H1 (cell line): Measurements from ENCODE around the gene MYO16. TPM values are rescaled to one million over a fixed set of nuclear protein-coding genes. Genes with fewer than 3 reads are reported as not detected.

Experiments used
- CTCF ChIA-PET: fragments of 300-600 bp; sonication (Branson Sonifier 250); formaldehyde crosslinking; loops from one replicate; lab custom pipeline; 2021; ENCODE audit not compliant: partially characterized antibody; lab: Charles Lee
- POLR2A ChIA-PET: fragments of 300-600 bp; sonication (Branson Sonifier 250); formaldehyde crosslinking; loops from one replicate; lab custom pipeline; 2021; ENCODE audit warnings: inconsistent platforms; ENCODE audit not compliant: partially characterized antibody; lab: Charles Lee
- DNase-seq, 2 experiments: peaks; one replicate each; pipeline versions ENCODE4 v3.0.0 to v3.0.0-alpha.2; 2010 to 2022; ENCODE audit warnings: low spot score in 2 of 2, low read depth in 1 of 2, mixed read lengths in 1 of 2
- FAIRE-seq: peaks from 2 replicates; lab custom pipeline; 2011; peaks lifted over from hg19 to GRCh38; lab: Jason Lieb, UNC
- H2AFZ ChIP-seq: 2 replicates; pipeline ENCODE4 v1.8.1; 2012; ENCODE audit warnings: low read length, inconsistent platforms
- H2AK5ac ChIP-seq: 2 replicates; pipeline ENCODE4 v1.6.1; 2013; ENCODE audit warnings: low read depth, low read length
- H2BK120ac ChIP-seq: replicated peaks from 2 replicates; pipeline ENCODE3; 2013; ENCODE audit warnings: low read depth, low read length, inconsistent platforms
- H2BK12ac ChIP-seq: 2 replicates; pipeline ENCODE4 v1.6.1; 2013; ENCODE audit warnings: low read depth, low read length
- H2BK15ac ChIP-seq: 2 replicates; pipeline ENCODE4 v1.6.1; 2013; ENCODE audit warnings: low read length
- H2BK20ac ChIP-seq: 2 replicates; pipeline ENCODE4 v1.6.1; 2013; ENCODE audit warnings: low read length
- H2BK5ac ChIP-seq: 2 replicates; pipeline ENCODE4 v1.6.1; 2013; ENCODE audit warnings: low read depth, low read length
- H3K14ac ChIP-seq: 2 replicates; pipeline ENCODE4 v1.6.1; 2013; ENCODE audit warnings: inconsistent platforms; ENCODE audit not compliant: insufficient read length
- H3K18ac ChIP-seq: 2 replicates; pipeline ENCODE4 v1.6.1; 2013; ENCODE audit warnings: low read length; ENCODE audit errors: extremely low read depth
- H3K23ac ChIP-seq: 2 replicates; pipeline ENCODE4 v1.6.1; 2013; ENCODE audit warnings: inconsistent platforms; ENCODE audit not compliant: insufficient read length
- H3K23me2 ChIP-seq: 2 replicates; pipeline ENCODE4 v1.6.1; 2013; ENCODE audit warnings: low read depth, low read length
- H3K27ac ChIP-seq: 2 replicates; pipeline ENCODE4 v1.6.1; 2011; ENCODE audit warnings: low read depth, low read length, inconsistent platforms
- H3K27me3 ChIP-seq, 4 experiments: replicated peaks in 1 of 4; 1 replicate in 1 of 4; 2 replicates in 3 of 4; pipeline versions ENCODE4 v1.6.1 to v1.8.1; 2011 to 2013; ENCODE audit warnings: low read length in 3 of 4, mild to moderate bottlenecking in 3 of 4, inconsistent platforms in 2 of 4, mixed read lengths in 2 of 4, moderate library complexity in 1 of 4; ENCODE audit not compliant: control insufficient read depth in 3 of 4, insufficient read depth in 3 of 4; ENCODE audit errors: extremely low read depth in 1 of 4
- H3K36me3 ChIP-seq, 4 experiments: 2 replicates each; pipeline versions ENCODE4 v1.6.1 to v1.8.1; 2011 to 2013; ENCODE audit warnings: mild to moderate bottlenecking in 4 of 4, low read length in 3 of 4, moderate library complexity in 2 of 4, control low read depth in 1 of 4, inconsistent platforms in 1 of 4; ENCODE audit not compliant: insufficient read depth in 4 of 4, control insufficient read depth in 2 of 4
- H3K4ac ChIP-seq: replicated peaks from 2 replicates; pipeline ENCODE3; 2013; ENCODE audit warnings: low read length, low read depth, mixed read lengths, inconsistent platforms; ENCODE audit not compliant: insufficient read length
- H3K4me1 ChIP-seq, 4 experiments: replicated peaks in 1 of 4; 1 replicate in 1 of 4; 2 replicates in 3 of 4; pipeline versions ENCODE4 v1.6.1 to v1.8.1; 2011 to 2013; ENCODE audit warnings: low read length in 3 of 4, inconsistent platforms in 2 of 4, mixed read lengths in 1 of 4; ENCODE audit not compliant: insufficient read depth in 4 of 4, control insufficient read depth in 3 of 4
- H3K4me2 ChIP-seq, 2 experiments: 2 replicates each; pipeline versions ENCODE4 v1.6.1 to v1.8.1; 2011 to 2013; ENCODE audit warnings: low read depth in 2 of 2, low read length in 2 of 2, control low read depth in 1 of 2, inconsistent platforms in 1 of 2, mild to moderate bottlenecking in 1 of 2; ENCODE audit not compliant: insufficient read depth in 1 of 2
- H3K4me3 ChIP-seq, 4 experiments: fragments of 200-600, 300-600 bp in 1 of 4; sonication (generic), shearing (Covaris generic), sonication (Bioruptor Twin) in 1 of 4; 2 replicates each; pipeline versions ENCODE4 v1.5.1 to v1.8.1; 2011 to 2016; ENCODE audit warnings: low read length in 4 of 4, low read depth in 3 of 4, control low read depth in 2 of 4, inconsistent platforms in 2 of 4, mild to moderate bottlenecking in 2 of 4, mixed read lengths in 1 of 4, moderate library complexity in 1 of 4; ENCODE audit not compliant: insufficient read depth in 2 of 4; ENCODE audit errors: extremely low read depth in 1 of 4
- H3K56ac ChIP-seq: replicated peaks from 2 replicates; pipeline ENCODE3; 2013; ENCODE audit warnings: low read depth, mild to moderate bottlenecking, mixed read lengths, low read length, inconsistent platforms; ENCODE audit not compliant: insufficient read length
- H3K79me1 ChIP-seq: 2 replicates; pipeline ENCODE4 v1.6.1; 2013; ENCODE audit warnings: low read depth, low read length, control low read depth
- H3K79me2 ChIP-seq, 2 experiments: 2 replicates each; pipeline versions ENCODE4 v1.6.1 to v1.8.1; 2012 to 2013; ENCODE audit warnings: low read length in 2 of 2, mild to moderate bottlenecking in 2 of 2, inconsistent platforms in 1 of 2; ENCODE audit not compliant: insufficient read depth in 2 of 2, control insufficient read depth in 1 of 2
- H3K9ac ChIP-seq, 4 experiments: replicated peaks in 1 of 4; 1 replicate in 1 of 4; 2 replicates in 3 of 4; pipeline versions ENCODE4 v1.6.1 to v1.8.1; 2011 to 2013; ENCODE audit warnings: low read depth in 3 of 4, low read length in 3 of 4, control low read depth in 2 of 4, mild to moderate bottlenecking in 2 of 4, moderate library complexity in 2 of 4, inconsistent platforms in 1 of 4; ENCODE audit errors: extremely low read depth in 1 of 4
- H3K9me3 ChIP-seq, 2 experiments: 2 replicates each; pipeline versions ENCODE4 v1.6.1 to v1.8.1; 2012 to 2013; ENCODE audit warnings: mild to moderate bottlenecking in 2 of 2, moderate library complexity in 2 of 2, control low read depth in 1 of 2, inconsistent platforms in 1 of 2, low read depth in 1 of 2, low read length in 1 of 2, mixed read lengths in 1 of 2; ENCODE audit not compliant: insufficient read depth in 2 of 2
- H4K20me1 ChIP-seq, 2 experiments: replicated peaks in 1 of 2; 2 replicates each; pipeline versions ENCODE3 to v1.8.1; 2011 to 2013; ENCODE audit warnings: inconsistent platforms in 2 of 2, low read length in 2 of 2, mild to moderate bottlenecking in 1 of 2; ENCODE audit not compliant: insufficient read depth in 2 of 2, control insufficient read depth in 1 of 2
- H4K5ac ChIP-seq: 2 replicates; pipeline ENCODE4 v1.6.1; 2013; ENCODE audit warnings: low read length, low read depth, mixed read lengths, inconsistent platforms; ENCODE audit not compliant: insufficient read length
- H4K8ac ChIP-seq: 2 replicates; pipeline ENCODE4 v1.8.0; 2013; ENCODE audit warnings: mild to moderate bottlenecking, moderate library complexity, low read length, inconsistent platforms; ENCODE audit not compliant: insufficient read depth; ENCODE audit errors: extremely low read depth
- H4K91ac ChIP-seq: replicated peaks from 2 replicates; pipeline ENCODE3; 2013; ENCODE audit warnings: low read length, mixed read lengths, inconsistent platforms; ENCODE audit not compliant: insufficient read length
- CBX5 ChIP-seq: fragments of 300-800, 300-1000 bp; sonication (generic); IDR thresholded peaks from 2 replicates; pipeline ENCODE4 v1.7.1; 2016; ENCODE audit warnings: antibody characterized with exemption, low read length, low read depth
- CEBPB ChIP-seq: IDR thresholded peaks from 2 replicates; pipeline ENCODE4 v1.6.1; 2012; ENCODE audit warnings: low read depth, low read length
- CREB1 ChIP-seq: IDR thresholded peaks from 2 replicates; pipeline ENCODE4 v1.6.1; 2012; ENCODE audit warnings: inconsistent platforms
- KDM4A ChIP-seq: IDR thresholded peaks from one replicate; pipeline ENCODE4 v1.7.1; 2012; ENCODE audit warnings: low read depth, mild to moderate bottlenecking, moderate library complexity, low read length, inconsistent platforms; ENCODE audit not compliant: severe bottlenecking
- RAD21 ChIP-seq, 2 experiments: IDR thresholded peaks in 1 of 2; conservative IDR thresholded peaks in 1 of 2; 2 replicates each; pipeline ENCODE4 v1.6.1; 2011; ENCODE audit warnings: low read depth in 2 of 2, low read length in 2 of 2, improper control_type of control experiment in 1 of 2, inconsistent platforms in 1 of 2, mild to moderate bottlenecking in 1 of 2, moderate library complexity in 1 of 2
- RFX5 ChIP-seq: IDR thresholded peaks from 2 replicates; pipeline ENCODE4 v1.6.1; 2011; ENCODE audit warnings: low read depth, low read length, improper control_type of control experiment, borderline replicate concordance
- RNF2 ChIP-seq: fragments of 200-900, 300-1000 bp; sonication (generic); IDR thresholded peaks from 2 replicates; pipeline ENCODE4 v1.7.1; 2016; ENCODE audit warnings: borderline replicate concordance, low read depth, mild to moderate bottlenecking, antibody characterized with exemption, low read length; ENCODE audit not compliant: poor library complexity, severe bottlenecking; ENCODE audit errors: missing control alignments
- SAP30 ChIP-seq: fragments of 300-600 bp; sonication (generic); IDR thresholded peaks from 2 replicates; pipeline ENCODE4 v1.7.1; 2012; ENCODE audit warnings: low read length, moderate library complexity, mild to moderate bottlenecking, inconsistent platforms; ENCODE audit not compliant: insufficient read depth, insufficient replicate concordance
- TAF7 ChIP-seq: optimal IDR thresholded peaks from 2 replicates; pipeline ENCODE3; 2011; ENCODE audit warnings: low read depth, mild to moderate bottlenecking, inconsistent platforms, low read length, moderate library complexity, borderline replicate concordance
- TBP ChIP-seq: IDR thresholded peaks from 2 replicates; pipeline ENCODE4 v1.6.1; 2011; ENCODE audit warnings: low read depth, low read length, improper control_type of control experiment
- ZNF274 ChIP-seq: IDR thresholded peaks from 2 replicates; pipeline ENCODE4 v1.7.0; 2012; ENCODE audit warnings: low read length, borderline replicate concordance; ENCODE audit errors: extremely low read depth
- WGBS, 2 experiments: shearing (Covaris generic) in 1 of 2; methylation state at CpG; one replicate each; pipeline versions ENCODE4 v1.1.6 to v1.1.7; 2013 to 2015; ENCODE audit warnings: low lambda C conversion rate in 2 of 2, mixed read lengths in 2 of 2, inconsistent platforms in 1 of 2, low coverage in 1 of 2, missing lambda C conversion rate in 1 of 2; ENCODE audit not compliant: insufficient replicate concordance in 2 of 2, insufficient coverage in 1 of 2, insufficient read length in 1 of 2; ENCODE audit errors: extremely low coverage in 1 of 2, missing lambda C conversion rate in 1 of 2; 5-methylcytosine and 5-hydroxymethylcytosine counted together
- polyA plus RNA-seq, 7 experiments: library from polyadenylated mRNA; depleted of rRNA in 3 of 7; stranded (reverse) in 5 of 7; unstranded in 2 of 7; fragments of >200 nt in 5 of 7; fragments of 200-250 nt in 2 of 7; gene quantifications; 1 replicate in 5 of 7; 2 replicates in 1 of 7; 4 replicates in 1 of 7; pipeline versions ENCODE4 v1.2.1 to v1.2.3, GENCODE V29; 2011 to 2013; ENCODE audit warnings: missing spikeins in 2 of 7, mixed read lengths in 2 of 7
- total RNA-seq: library from RNA; stranded (reverse); fragmentation: NEBNext Ultra II Directional; extraction: Animal tissue kit (Norgen Biotek cat#: 25700); gene quantifications from 2 replicates; pipeline ENCODE4 v1.2.1, GENCODE V29; 2021
- TF ChIP-seq, protein P1 (sequence below): IDR thresholded peaks from 2 replicates; pipeline ENCODE4 v1.6.1; 2011; ENCODE audit warnings: low read depth, mild to moderate bottlenecking, low read length; ENCODE audit not compliant: insufficient read depth

Gene MYO16
- total and polyA plus RNA-seq, 2 of the 8 experiments (the other 6 are each of a cell fraction or from before 2014, with no cell fraction given): 0.02 to 0.22 TPM

DNA sequence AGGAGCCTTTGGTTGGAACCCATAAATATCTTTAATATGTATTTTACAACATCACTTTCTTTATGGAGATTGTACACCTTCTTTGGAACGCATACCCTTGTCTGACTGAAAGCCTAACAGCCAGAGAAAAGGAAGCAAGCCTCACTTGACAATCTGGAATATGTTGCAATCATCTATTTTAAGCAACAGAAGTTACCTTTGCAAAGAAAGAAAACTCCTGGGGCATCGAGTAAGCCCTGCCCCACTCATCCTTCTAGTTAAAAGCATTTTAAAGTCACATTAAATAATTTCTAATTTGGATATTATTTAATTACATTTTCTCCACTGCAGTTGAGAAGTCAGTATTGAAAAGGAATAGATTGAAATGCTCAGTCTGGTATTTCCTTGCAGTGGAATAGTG is 542.7 kb downstream of the MYO16 start:
- Histone ChIP-seq H2BK5ac (no peak overlapping the region), H3K36me3 (no peaks in the 10 kb centered on the region), H3K27ac (no peak overlapping the region), H3K23ac (no peak overlapping the region), H2BK120ac (no peak overlapping the region), H3K4ac (no peak overlapping the region), H3K4me3 (no peak overlapping the region), H3K4me1 (no peaks in the 10 kb centered on the region), H3K27me3 (no peaks in the 10 kb centered on the region), H3K4me2 (no peak overlapping the region), H2BK15ac (no peak overlapping the region), H3K9ac (no peak overlapping the region), H2AFZ (no peak overlapping the region), H3K18ac (no peak overlapping the region), H2BK12ac (no peak overlapping the region), H3K79me1 (no peaks in the 10 kb centered on the region)
- CTCF ChIA-PET: no interaction called here
- no peak for FAIRE-seq
- 85% methylated on average over 2 of the region's 2 CpGs; no CpG with 5 or more reads in 1 of the 2 experiments for WGBS, 2 experiments
- TF ChIP-seq CEBPB (no peak), CREB1 (no peak), SAP30 (no peak), ZNF274 (no peak), RAD21 (IDR thresholded peaks at IDR 0.05 in 1 of 2, conservative IDR thresholded peaks at IDR 0.05 in 1 of 2; ENCODE audit: low read depth in 2 of 2, low read length in 2 of 2) (no peak), KDM4A (no peak), TBP (no peak), RNF2 (no peak), CBX5 (no peak), RFX5 (no peak), TAF7 (no peak)
- TF ChIP-seq, protein P1, sequence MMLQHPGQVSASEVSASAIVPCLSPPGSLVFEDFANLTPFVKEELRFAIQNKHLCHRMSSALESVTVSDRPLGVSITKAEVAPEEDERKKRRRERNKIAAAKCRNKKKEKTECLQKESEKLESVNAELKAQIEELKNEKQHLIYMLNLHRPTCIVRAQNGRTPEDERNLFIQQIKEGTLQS: no peak
- TF ChIP-seq, all 59 proteins: peak for 0
- H2BK20ac ChIP-seq: no peak overlapping the region
- H4K8ac ChIP-seq: no peak overlapping the region
- POLR2A ChIA-PET: no interaction called here
- H4K5ac ChIP-seq: no peak overlapping the region
- no peaks in the 10 kb centered on the region for H4K20me1 ChIP-seq
- no peak overlapping the region for H3K56ac ChIP-seq
- H3K79me2 ChIP-seq: no peaks in the 10 kb centered on the region
- H4K91ac ChIP-seq: no peak overlapping the region
- H3K9me3 ChIP-seq: no peaks in the 10 kb centered on the region
- DNase-seq: no peak
- no peak overlapping the region for H2AK5ac ChIP-seq
- no peak overlapping the region for H3K14ac ChIP-seq
- no peaks in the 10 kb centered on the region for H3K23me2 ChIP-seq
